PC-3 (cell line): Measurements from ENCODE around the gene SLC37A4. TPM values are rescaled to one million over a fixed set of nuclear protein-coding genes. Genes with fewer than 3 reads are reported as not detected.
A peak's percentile ranks its signal among the peaks of the same experiment; 100 is the strongest.

Source experiments
- ATAC-seq: fragments of 200-7000 bp; cut with Tn5 transposase; 2 replicates; pipeline ENCODE4 v1.9.1; 2020; ENCODE audit warnings: mild to moderate bottlenecking, moderate library complexity
- BruUV-seq: library from RNA; stranded (reverse); fragments of 400-500 nt; replicated peaks from 2 replicates; lab custom pipeline; 2021; lab: Mats Ljungman, UMichigan
- CTCF ChIA-PET: fragments of 300-600 bp; sonication (Branson Sonifier 250); formaldehyde crosslinking; loops from one replicate; lab custom pipeline; 2022; ENCODE audit warnings: antibody characterized with exemption; lab: Charles Lee
- POLR2A ChIA-PET: fragments of 300-600 bp; sonication (Branson Sonifier 250); formaldehyde crosslinking; loops from one replicate; lab custom pipeline; 2022; ENCODE audit warnings: antibody characterized with exemption; ENCODE audit not compliant: unreplicated experiment; lab: Charles Lee
- DNase-seq: peaks from one replicate; pipeline ENCODE4 v3.0.0-alpha.2; 2015
- H2AFZ ChIP-seq: fragments of 300-600 bp; sonication (generic); 2 replicates; pipeline ENCODE4 v1.6.0; 2016; ENCODE audit warnings: antibody characterized with exemption, low read length
- H3F3A ChIP-seq: fragments of 300-600 bp; sonication (generic); one replicate; pipeline ENCODE4 v1.6.0; 2017; ENCODE audit warnings: antibody characterized with exemption, low read length, control low read depth, mild to moderate bottlenecking; ENCODE audit not compliant: unreplicated experiment
- H3K27ac ChIP-seq: fragments of 300-600 bp; sonication (generic); 2 replicates; pipeline ENCODE4 v1.5.1; 2016; ENCODE audit warnings: mild to moderate bottlenecking, low read length
- H3K27me3 ChIP-seq: fragments of 300-600 bp; sonication (generic); 2 replicates; pipeline ENCODE4 v1.6.1; 2016; ENCODE audit warnings: low read length, mixed read lengths
- H3K36me3 ChIP-seq: fragments of 300-600 bp; sonication (generic); 2 replicates; pipeline ENCODE4 v1.6.1; 2016; ENCODE audit warnings: low read depth, mixed run types, low read length, mixed read lengths
- H3K4me1 ChIP-seq: fragments of 300-600 bp; sonication (generic); 2 replicates; pipeline ENCODE4 v1.5.1; 2016; ENCODE audit warnings: low read length; ENCODE audit not compliant: insufficient read depth
- H3K4me2 ChIP-seq: fragments of 300-600 bp; sonication (generic); 2 replicates; pipeline ENCODE4 v1.6.0; 2016; ENCODE audit warnings: low read length
- H3K4me3 ChIP-seq: fragments of 300-600 bp; sonication (generic); 2 replicates; pipeline ENCODE4 v1.5.1; 2016; ENCODE audit warnings: mild to moderate bottlenecking, low read length, mixed read lengths
- H3K79me2 ChIP-seq: fragments of 300-600 bp; sonication (generic); 2 replicates; pipeline ENCODE4 v1.6.1; 2017; ENCODE audit warnings: low read length, mixed read lengths
- H3K9ac ChIP-seq: fragments of 300-600 bp; sonication (generic); 2 replicates; pipeline ENCODE4 v1.6.0; 2016; ENCODE audit warnings: mild to moderate bottlenecking, low read length
- H3K9me2 ChIP-seq: fragments of 300-600 bp; sonication (generic); replicated peaks from 2 replicates; pipeline ENCODE4 v1.6.1; 2016; ENCODE audit warnings: mixed run types, low read length, mixed read lengths
- H3K9me3 ChIP-seq: fragments of 300-600 bp; sonication (generic); 2 replicates; pipeline ENCODE4 v1.6.1; 2016; ENCODE audit warnings: low read length, mixed read lengths
- H4K20me1 ChIP-seq: fragments of 300-600 bp; sonication (generic); 2 replicates; pipeline ENCODE4 v1.6.1; 2016; ENCODE audit warnings: low read length, mixed read lengths
- EZH2 ChIP-seq: fragments of 300-600 bp; sonication (generic); IDR thresholded peaks from one replicate; pipeline ENCODE4 v1.6.1; 2017; ENCODE audit warnings: antibody characterized with exemption, mild to moderate bottlenecking, low read length; ENCODE audit not compliant: unreplicated experiment
- EZH2phosphoT487 ChIP-seq: fragments of 300-600 bp; sonication (generic); IDR thresholded peaks from 2 replicates; pipeline ENCODE4 v1.6.1; 2018; ENCODE audit warnings: mild to moderate bottlenecking, antibody characterized with exemption, low read length, borderline replicate concordance
- intact Hi-C: fragments of 100-400 bp; cut with micrococcal nuclease; formaldehyde crosslinking; loops from 2 replicates; pipeline ENCODE4 v1.9.0; 2023
- total RNA-seq: library from RNA; depleted of rRNA; stranded (reverse); fragments of >200 nt; gene quantifications from 2 replicates; pipeline ENCODE4 v1.2.3, GENCODE V29; 2014
- TF ChIP-seq, protein P1 (sequence below): fragments of 300-600 bp; sonication (generic); conservative IDR thresholded peaks from 2 replicates; pipeline ENCODE4 v1.5.1; 2017; ENCODE audit warnings: antibody characterized with exemption, low read depth, mild to moderate bottlenecking, low read length

The SLC37A4 gene
- total RNA-seq, 1 experiment from 2014 or later = 31.4 TPM

DNA sequence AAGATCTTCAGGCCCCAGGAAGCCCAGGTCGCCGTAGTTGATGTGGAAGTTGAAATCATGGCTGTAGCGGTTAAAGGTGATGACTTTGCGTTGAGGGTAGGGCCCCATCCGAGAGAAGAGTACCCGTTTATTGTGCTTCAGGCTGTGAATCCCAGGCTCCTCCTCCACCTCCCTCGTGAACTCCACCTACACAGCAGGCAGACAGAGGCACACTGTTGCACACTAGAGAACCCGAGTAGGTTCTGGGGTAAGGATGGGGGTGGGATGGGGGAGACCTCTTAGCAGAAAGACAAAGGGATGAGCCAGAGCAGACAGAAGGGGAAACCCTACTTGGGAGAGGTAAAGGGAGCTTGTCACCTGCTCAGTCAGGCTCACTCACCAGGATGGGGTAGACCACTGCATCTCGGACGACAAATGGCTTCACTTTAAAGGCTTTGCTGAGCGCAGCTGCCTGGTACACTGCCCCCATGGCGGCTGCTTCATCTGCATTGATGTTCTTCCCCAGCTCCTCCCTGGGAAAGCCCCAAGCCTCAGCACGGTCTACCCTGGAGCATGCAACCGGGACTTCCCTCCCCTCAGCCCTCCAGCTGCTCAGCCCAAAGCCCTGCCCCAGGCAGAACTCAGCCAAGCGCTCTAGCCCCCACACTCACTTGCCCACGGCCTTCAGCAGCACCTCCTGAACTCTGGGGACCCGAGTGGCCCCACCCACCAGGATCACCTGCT lies 20.9 kb upstream of the SLC37A4 start:
- POLR2A ChIA-PET = no interaction called here
- H3K36me3 ChIP-seq = peaks cover 77% of the 10 kb centered on the region

DNA sequence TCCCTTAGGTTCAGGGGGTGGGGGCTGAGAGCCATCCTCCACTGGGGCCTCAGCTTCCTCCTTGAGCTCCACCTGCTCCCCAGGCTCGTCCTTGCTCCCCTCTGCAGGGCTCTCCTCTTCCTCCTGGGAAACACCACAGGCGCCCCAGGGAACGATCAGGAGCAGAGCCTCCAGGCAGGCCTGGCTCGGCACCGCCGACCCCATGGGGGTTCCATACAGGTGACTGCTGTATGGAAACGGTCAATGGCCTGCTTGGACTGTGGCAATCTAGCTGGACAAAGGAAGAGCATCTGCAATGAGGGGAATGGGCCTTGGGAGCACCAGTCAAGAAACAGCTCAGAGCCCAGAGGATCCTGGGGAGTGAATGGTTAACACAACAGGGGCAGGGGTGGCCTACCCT lies 18.4 kb upstream of the SLC37A4 start:
- Histone ChIP-seq H3K27ac (no peak overlapping the region), H3F3A (no peaks in the 10 kb centered on the region), H4K20me1 (no peaks in the 10 kb centered on the region), H3K9me3 (no peaks in the 10 kb centered on the region), H3K79me2 (0 out of 2 replicates have a peak, but pooled peaks cover 4% of the 10 kb centered on the region), H3K36me3 (peaks cover 73% of the 10 kb centered on the region), H3K4me3 (no peak overlapping the region), H3K9me2 (no peaks in the 10 kb centered on the region), H3K4me1 (no peaks in the 10 kb centered on the region), H3K9ac (no peak overlapping the region), H3K4me2 (no peak overlapping the region), H3K27me3 (no peaks in the 10 kb centered on the region), H2AFZ (no peak overlapping the region)
- no peak for TF ChIP-seq EZH2phosphoT487
- no peak for ATAC-seq
- no TSS peak for BruUV-seq
- intact Hi-C loops = no loop called here
- no peak for DNase-seq
- ChIA-PET CTCF (no interaction called here), POLR2A (no interaction called here)

More for the DNA sequence above, 20.9 kb upstream of the SLC37A4 start:
- 0 out of 2 replicates have a peak, but pooled peaks cover 10% of the 10 kb centered on the region for H4K20me1 ChIP-seq
- no peak for TF ChIP-seq EZH2
- H3K27me3 ChIP-seq = no peaks in the 10 kb centered on the region
- intact Hi-C loops = no loop called here
- no peaks in the 10 kb centered on the region for H3K9me3 ChIP-seq
- H2AFZ ChIP-seq = no peak overlapping the region
- DNase-seq (no peak), ATAC-seq (no peak)
- H3K27ac ChIP-seq = no peak overlapping the region
- BruUV-seq = TSS peak; percentile 2
- peaks cover 8% of the 10 kb centered on the region for H3K4me1 ChIP-seq
- CTCF ChIA-PET = no interaction called here
- H3F3A ChIP-seq = no peaks in the 10 kb centered on the region
- H3K4me3 ChIP-seq = no peak overlapping the region
- H3K9ac ChIP-seq = no peak overlapping the region
- no peak overlapping the region for H3K4me2 ChIP-seq
- peaks cover 29% of the 10 kb centered on the region for H3K79me2 ChIP-seq
- H3K9me2 ChIP-seq = no peaks in the 10 kb centered on the region

DNA sequence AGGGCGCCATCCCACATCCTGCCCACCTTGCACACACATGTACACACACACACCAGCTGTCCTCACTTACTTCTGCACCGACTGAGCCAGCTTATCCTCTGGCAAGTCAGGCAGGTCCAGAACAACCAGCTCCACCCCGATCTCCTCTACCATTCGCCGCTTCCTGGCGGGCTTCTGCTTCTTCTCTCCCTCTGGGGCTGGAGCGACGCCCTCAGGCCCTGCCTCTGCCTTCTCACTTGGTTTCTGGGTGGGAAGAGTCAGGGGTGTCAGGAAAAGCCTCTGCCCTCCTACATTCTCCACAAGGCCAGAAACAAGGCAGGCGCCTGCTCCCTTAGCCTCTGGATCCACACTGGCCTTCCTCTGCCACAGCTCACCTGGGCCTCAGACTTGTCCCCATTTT lies 18.0 kb upstream of the SLC37A4 start:
- CTCF ChIA-PET = no interaction called here
- H3K79me2 ChIP-seq = no peaks in the 10 kb centered on the region
- no peak overlapping the region for H3K4me2 ChIP-seq
- H3K27me3 ChIP-seq = no peaks in the 10 kb centered on the region
- no peaks in the 10 kb centered on the region for H3K9me2 ChIP-seq
- DNase-seq (no peak), ATAC-seq (no peak)
- H3K4me1 ChIP-seq = no peaks in the 10 kb centered on the region
- no peak overlapping the region for H3K4me3 ChIP-seq
- H3K36me3 ChIP-seq = peaks cover 69% of the 10 kb centered on the region
- H3F3A ChIP-seq = no peaks in the 10 kb centered on the region
- H3K9me3 ChIP-seq = no peaks in the 10 kb centered on the region
- intact Hi-C loops = no loop called here
- POLR2A ChIA-PET = no interaction called here
- no peak for TF ChIP-seq EZH2phosphoT487
- TF ChIP-seq, protein P1, sequence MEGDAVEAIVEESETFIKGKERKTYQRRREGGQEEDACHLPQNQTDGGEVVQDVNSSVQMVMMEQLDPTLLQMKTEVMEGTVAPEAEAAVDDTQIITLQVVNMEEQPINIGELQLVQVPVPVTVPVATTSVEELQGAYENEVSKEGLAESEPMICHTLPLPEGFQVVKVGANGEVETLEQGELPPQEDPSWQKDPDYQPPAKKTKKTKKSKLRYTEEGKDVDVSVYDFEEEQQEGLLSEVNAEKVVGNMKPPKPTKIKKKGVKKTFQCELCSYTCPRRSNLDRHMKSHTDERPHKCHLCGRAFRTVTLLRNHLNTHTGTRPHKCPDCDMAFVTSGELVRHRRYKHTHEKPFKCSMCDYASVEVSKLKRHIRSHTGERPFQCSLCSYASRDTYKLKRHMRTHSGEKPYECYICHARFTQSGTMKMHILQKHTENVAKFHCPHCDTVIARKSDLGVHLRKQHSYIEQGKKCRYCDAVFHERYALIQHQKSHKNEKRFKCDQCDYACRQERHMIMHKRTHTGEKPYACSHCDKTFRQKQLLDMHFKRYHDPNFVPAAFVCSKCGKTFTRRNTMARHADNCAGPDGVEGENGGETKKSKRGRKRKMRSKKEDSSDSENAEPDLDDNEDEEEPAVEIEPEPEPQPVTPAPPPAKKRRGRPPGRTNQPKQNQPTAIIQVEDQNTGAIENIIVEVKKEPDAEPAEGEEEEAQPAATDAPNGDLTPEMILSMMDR = no peak
- no peaks in the 10 kb centered on the region for H4K20me1 ChIP-seq
- BruUV-seq = no TSS peak
- no peak overlapping the region for H2AFZ ChIP-seq
- H3K27ac ChIP-seq = no peak overlapping the region
- no peak overlapping the region for H3K9ac ChIP-seq
